Fibroblast of skin of left quadriceps (primary cell): ENCODE results near the gene TSPAN11.

Experiments
- DNase-seq, 2 experiments: peaks; one replicate each; pipeline ENCODE4 v3.0.0-alpha.2; 2013; ENCODE audit warnings: low read depth in 2 of 2

The TSPAN11 gene

GRCh38 chr12:30959778-30960177, 33.2 kb downstream of the TSPAN11 start:
- DNase-seq, result no peak

DNA sequence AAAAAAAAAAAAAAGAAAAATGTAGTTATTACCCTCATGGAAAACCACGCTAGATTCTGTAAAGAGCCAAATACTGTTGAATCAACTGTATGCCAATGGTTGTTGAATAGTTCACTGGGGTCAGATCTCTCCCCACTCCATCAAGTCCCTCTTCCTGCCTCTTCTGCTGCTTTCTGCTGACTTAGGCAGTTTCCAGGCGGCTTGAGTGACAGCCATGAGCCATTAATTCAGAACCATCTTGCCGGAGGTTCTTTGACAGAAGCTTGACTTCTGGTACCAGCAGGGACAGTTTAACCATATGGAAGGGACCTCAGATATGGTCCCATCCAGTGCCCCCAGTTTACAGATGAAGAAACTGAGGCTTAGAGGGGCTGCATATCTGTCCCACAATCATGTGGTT, 34.5 kb downstream of the TSPAN11 start:
- DNase-seq, result no peak

DNA sequence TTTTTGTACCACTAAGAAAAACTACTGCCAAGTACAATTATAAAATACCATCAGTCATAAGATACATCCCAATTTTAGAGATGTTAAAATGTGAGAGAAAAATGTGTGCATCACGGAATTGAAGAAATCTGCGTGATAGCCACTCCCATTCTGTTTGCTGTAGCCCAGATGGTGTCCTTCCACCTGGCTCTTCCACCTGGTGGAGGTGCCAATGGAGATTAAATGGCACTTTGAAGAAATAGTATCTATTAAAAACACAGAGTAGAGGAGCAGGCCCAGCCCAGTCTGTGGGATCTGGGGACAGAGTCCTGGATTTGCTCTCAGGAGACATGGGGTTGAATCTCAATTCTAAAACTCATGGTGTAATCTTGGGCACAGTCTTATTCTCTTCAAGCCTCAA, 35.5 kb downstream of the TSPAN11 start:
- no peak for DNase-seq

- no peak for DNase-seq
These were observed 37.4 kb downstream of the TSPAN11 start for GRCh38 chr12:30963709-30964564.

- no peak for DNase-seq
These were observed 38.5 kb downstream of the TSPAN11 start for GRCh38 chr12:30964896-30965612.

GRCh38 chr12:30965613-30965985, 39.1 kb downstream of the TSPAN11 start:
- no peak for DNase-seq

DNA sequence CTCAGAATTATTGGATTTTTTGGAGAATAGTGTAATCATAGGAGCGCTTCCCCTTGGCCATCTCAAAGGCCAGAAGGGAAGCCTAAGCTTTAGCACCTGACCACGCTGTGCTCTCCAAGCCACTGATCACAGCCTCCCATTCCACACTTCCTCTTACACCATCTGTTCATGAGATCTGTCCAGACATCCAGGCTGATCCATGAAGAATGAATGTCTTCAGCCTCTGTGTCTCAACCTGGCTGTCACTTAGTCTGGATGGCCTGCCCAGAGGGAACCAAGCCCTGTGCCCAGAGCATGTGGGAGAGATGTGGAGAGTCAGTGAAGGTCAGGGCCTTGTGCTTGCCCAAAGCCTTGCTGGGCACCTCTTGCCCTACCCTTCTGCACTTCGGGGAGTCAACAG, 40.5 kb downstream of the TSPAN11 start:
- no peak for DNase-seq

DNA sequence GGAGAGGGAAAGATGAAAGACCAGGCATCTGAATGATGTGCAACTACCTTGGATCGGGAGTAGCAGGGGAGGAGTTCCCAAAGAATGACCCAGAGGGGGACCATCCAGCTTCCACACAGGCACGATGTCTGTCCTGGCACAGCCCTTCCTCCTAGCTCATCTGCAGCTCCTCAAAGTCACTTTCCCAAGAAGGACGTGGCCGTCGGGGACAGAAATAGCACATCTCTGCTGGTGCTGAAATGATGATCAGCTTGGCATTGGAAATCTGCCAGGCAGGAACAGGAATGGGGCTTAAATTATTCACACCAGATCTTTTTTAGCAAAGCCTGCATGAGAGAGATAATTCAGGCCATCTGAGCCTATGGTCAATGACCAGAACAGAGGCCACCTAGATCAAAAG, 41.7 kb downstream of the TSPAN11 start:
- DNase-seq, result no peak

DNA sequence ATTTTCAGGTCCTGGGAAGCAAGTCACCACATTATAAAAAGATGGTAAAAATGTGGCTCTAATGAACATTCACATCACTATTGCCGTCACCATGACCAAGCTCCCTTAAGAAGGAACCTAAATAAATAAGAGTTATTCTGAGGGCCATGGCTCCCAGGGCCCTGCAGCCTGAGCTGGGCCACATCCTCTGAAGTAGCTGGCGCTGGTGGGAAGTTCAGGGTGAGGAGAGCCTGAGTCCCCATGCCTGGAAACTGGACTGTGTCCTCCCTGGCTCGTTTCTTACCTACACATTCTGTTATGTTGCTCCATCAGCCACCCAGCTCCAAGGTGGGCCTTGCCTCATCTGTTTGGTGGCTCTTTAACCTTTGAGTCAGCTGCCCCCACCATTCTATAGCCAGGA, 42.5 kb downstream of the TSPAN11 start:
- DNase-seq, result no peak

DNA sequence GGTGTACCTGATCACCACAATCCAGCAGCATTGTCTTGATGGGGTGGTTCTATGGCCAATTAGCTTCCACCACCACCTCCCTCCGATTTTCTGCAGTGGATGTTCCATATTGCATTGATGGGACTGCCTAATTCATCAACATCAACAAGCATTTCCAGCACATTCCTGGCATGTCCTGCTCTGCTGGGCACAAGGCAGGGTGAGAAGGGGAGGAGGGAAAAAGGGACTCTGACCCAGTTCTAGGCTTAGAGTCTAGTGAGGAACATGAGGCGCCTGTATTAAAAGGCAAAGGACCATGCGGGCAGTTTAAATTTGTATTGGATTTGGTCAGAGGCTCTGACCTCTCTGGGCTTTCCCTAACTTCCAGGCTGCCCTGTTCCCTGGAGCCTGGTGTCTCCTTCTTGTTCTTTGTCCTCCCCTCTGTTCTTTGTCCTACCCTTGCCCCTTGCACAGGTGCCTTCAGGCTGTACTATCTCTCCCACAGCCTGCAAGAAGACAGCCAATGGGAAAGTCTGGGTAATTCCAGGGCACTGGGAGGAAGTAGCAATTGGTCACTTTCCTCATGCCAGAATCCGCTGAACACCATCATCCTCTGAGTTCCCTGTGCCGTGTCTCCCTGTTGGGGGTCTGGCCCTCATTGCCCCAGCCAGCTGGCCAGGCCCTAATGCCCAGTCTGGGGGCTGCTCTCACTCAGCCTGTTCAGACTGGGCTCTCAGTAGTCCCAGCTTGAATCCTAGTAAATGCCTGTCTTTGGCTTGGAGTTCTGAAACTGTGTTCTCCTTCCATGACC, 43.3 kb downstream of the TSPAN11 start:
- no peak for DNase-seq

- DNase-seq, result no peak
These were observed 44.1 kb downstream of the TSPAN11 start for GRCh38 chr12:30970559-30971197.

DNA sequence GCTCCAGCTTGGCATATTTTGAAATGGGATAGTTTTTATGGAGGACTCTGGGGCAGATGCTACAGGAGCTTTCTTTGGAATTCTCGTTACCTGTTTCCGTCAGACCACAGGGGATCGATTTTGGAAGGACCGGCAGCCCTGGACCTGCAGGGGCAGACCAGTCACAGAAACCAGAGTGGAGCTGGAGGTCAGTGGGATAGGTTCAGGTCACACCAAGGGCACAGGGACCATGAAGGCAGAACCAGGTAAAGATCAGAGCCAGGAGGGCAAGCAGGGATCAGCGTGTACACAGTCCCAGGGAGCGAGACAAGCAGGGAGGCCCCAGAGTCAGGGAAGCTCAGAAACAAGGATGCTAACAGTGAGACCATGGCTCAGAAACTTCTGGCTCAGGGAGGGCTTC, 45.5 kb downstream of the TSPAN11 start:
- DNase-seq, result no peak

- DNase-seq, result peak in 1 of 2 experiments; percentile 16
These were observed 46.6 kb downstream of the TSPAN11 start for GRCh38 chr12:30973175-30973574.

DNA sequence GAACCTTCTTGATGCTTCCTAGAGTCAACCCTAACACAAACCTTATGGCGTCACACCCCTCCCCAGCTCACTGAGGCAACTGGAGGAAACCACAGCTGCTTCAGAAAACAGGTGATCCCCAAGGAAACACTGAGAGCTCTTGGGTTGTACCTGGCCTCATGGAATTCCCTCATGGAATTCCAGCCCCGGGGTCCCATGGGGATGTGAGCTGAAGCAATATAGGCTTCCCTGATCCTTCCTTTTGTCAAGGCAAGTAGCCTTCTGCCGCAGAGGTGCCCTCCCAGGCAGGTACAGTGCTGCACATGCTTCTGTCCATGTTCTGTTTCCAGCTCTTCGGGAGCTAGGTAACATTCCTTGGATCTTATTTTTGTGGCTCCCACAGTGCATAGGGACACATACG, 47.3 kb downstream of the TSPAN11 start:
- DNase-seq, result no peak

DNA sequence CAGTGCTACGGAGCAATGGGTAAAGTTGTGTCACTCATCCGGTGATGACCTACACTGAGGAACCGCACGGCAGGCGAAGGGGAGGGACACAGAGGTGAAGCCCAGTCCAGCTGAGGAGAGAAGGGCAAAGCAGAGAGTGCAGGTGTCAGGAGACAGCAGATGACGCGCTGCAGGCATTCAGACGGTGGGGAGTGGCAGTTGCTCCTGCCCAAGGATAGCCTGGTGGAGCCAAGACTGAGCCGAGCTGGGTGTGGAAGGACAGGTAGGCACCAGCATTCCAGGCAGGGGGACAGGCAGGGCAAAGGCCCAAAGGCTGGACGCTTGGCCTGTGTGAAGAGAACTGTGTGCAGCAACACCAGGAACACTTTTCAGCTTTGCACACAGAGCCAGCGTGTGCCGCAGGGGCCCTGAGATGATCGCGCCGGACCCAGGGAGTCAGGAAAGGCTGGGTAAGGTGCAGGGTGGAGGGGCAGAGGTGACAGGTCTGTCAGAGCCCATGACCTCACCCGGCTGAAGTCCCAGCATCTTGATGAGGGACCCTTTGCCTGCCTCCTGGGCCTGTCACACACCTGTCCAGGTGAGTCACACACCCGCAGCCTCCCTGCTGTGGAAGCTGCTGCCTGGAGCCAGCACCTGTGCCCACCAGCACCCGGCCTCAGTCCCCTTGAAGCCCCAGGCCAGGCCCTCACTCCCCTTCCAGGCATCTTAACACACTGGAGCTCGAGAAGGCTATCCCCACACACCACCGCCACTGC, 48.4 kb downstream of the TSPAN11 start:
- no peak for DNase-seq

DNA sequence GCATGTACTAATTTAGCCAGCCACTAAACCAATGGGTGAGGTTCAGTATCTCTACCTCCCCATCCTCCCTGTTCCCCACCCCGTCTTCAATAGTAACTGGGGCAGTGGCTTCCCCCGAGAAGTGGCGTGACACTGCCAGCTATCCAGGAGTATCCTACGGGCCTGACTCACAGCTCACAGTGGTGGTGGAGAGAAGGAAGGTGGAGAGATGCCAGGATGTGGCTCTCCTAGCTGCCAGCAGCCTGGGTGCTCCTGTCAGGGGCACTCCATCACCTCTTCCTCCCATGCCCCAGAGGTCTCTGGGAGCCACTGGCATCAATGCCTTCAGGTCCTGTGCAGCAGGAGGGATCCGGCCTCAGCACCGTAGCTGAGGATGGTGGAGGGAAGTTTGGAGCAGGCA, 49.0 kb downstream of the TSPAN11 start:
- no peak for DNase-seq

DNA sequence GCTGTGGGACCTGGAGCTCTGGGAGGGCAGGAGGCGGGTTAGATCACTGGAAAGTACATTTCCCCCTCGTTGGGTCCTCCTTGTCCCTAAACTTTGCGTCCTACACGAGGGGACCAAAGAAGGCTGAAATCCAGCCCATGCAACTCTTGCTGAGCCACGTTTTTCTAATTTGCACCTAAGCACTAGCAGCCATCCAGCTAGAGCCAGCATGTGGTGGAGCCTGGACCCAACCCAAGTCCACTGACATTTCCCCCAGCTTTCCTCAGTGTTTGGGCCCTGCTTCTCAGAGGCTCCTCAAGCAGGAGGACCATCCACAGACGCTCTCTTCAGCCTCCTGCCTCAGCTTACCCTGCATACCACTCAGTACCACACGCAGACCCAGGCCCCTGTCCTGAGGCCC, 49.7 kb downstream of the TSPAN11 start:
- DNase-seq, result no peak

DNA sequence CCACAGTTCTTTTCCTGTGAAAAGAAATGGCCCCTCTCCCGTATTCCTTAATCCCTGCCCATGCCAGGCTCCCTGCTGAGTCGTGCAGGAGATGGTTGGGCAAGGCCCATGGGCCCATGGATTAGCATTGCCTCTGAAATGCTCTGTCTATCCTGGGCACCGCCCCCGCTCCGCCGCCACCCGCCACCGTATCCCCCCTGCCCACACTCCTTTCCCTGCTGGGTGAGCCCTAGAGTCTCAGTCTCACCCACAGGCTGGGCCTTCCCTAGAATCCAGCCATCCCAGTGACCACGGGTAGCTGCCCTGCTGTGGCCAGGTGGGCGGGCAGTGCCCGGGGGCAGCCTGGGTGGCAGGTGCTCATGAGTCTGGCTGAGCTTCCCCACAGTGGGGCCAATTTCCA, 50.6 kb downstream of the TSPAN11 start:
- no peak for DNase-seq

DNA sequence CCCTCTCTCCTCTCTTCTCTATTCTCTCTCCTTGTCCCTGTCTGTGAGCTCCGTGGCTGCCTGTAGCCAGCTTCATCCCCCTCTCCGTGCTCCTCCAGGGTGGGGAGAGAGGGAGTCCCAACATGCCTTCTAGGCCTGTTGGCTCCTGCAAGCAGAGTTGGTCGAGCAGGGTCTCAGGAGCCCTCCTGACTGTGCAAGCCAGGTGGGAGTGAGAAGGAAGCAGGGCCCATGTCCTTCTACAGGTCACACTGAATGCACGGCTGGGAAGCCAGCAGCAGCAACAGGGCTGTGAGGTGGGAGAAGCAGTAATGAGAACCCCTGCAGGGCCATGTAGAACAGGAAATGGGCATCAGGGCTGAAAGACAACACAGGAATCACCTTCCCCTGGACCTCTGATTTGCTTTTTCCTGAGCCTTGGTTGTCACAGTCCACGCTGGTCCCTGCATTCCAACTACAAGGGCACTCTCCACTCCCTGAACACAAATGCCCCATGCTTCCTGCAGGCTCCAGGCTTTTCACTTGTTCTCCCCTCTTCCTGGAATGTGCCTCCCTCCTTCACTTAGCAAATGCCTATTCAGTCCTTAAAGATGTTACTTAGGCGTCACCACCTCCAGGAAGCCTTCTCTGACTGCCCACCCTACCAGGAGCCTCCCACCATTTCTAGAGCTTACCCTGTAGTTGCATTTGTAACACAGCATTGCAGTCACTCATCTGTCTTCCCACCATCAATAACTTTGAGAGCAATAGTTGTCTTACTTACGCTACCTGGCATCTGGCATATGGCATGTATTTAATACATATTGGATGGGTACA, 51.2 kb downstream of the TSPAN11 start:
- no peak for DNase-seq

- peak; percentile 56 to 62 for DNase-seq
These were observed 52.1 kb downstream of the TSPAN11 start for GRCh38 chr12:30978639-30979038.
